ENCODE data around the gene EPS15. TPM values are rescaled to one million over a fixed set of nuclear protein-coding genes. Genes with fewer than 3 reads are reported as not detected.

The EPS15 gene
- total and polyA plus RNA-seq, 9 of the 15 experiments (the other 6 are each of a cell fraction or from before 2014, with no cell fraction given), result 23.1 to 69.0 (median 41.7) TPM

GRCh38 chr1:51381964-51382363, 137.1 kb downstream of the EPS15 start:
- CTCF ChIA-PET (ENCODE audit: low intra/inter-chr PET ratio), result no interaction called here
- Histone ChIP-seq H3K4me3 (no peak overlapping the region), H3K9me3 (replicated peaks; ENCODE audit: control insufficient read depth, insufficient read depth, low read depth, low read length) (peaks cover 5% of the 10 kb centered on the region; the same call in 1 of the 2 replicates), H3K79me2 (ENCODE audit: control insufficient read depth, insufficient read depth, low read length) (no peaks in the 10 kb centered on the region), H3K27me3 (ENCODE audit: control insufficient read depth in 2 of 2, insufficient read depth in 2 of 2, low read length in 2 of 2) (no peaks in the 10 kb centered on the region), H3K4me1 (replicated peaks in 1 of 2; ENCODE audit: control insufficient read depth in 2 of 2, insufficient read depth in 2 of 2, low read length in 2 of 2) (no peaks in the 10 kb centered on the region), H3K9me1 (ENCODE audit: control insufficient read depth, insufficient read depth, low read length) (no peaks in the 10 kb centered on the region), H3K4me2 (ENCODE audit: insufficient read depth, low read length) (no peak overlapping the region), H3K27ac (ENCODE audit: extremely low read depth, low read depth, low read length) (no peak overlapping the region), H4K20me1 (replicated peaks; ENCODE audit: control insufficient read depth, insufficient read depth, low read length) (no peaks in the 10 kb centered on the region), H2AFZ (ENCODE audit: low read depth, low read length) (no peak overlapping the region), H3K9ac (ENCODE audit: insufficient read depth in 1 of 2, low read depth in 2 of 2, low read length in 2 of 2) (no peak overlapping the region), H3K36me3 (ENCODE audit: control insufficient read depth, insufficient read depth, low read length) (peaks cover 36% of the 10 kb centered on the region)
- DNase-seq (ENCODE audit: extremely low read depth in 1 of 4, low spot score in 3 of 4), result no peak
- in situ Hi-C loops (cut with MboI), result no loop called here
- FAIRE-seq, result no peak
- no peak for ATAC-seq
- POLR2A ChIA-PET, result interaction anchor here (1.2 kb wide), 1 partner anchor 35 kb away, joined by 3 read pairs; no protein-coding TSS in a partner anchor
- BruUV-seq (replicated peaks), result no TSS peak
- intact Hi-C loops (cut with micrococcal nuclease), result no loop called here
- TF ChIP-seq NR0B1 (IDR thresholded peaks at IDR 0.05; ENCODE audit: partially characterized antibody), result no peak
- TF ChIP-seq, protein P1, sequence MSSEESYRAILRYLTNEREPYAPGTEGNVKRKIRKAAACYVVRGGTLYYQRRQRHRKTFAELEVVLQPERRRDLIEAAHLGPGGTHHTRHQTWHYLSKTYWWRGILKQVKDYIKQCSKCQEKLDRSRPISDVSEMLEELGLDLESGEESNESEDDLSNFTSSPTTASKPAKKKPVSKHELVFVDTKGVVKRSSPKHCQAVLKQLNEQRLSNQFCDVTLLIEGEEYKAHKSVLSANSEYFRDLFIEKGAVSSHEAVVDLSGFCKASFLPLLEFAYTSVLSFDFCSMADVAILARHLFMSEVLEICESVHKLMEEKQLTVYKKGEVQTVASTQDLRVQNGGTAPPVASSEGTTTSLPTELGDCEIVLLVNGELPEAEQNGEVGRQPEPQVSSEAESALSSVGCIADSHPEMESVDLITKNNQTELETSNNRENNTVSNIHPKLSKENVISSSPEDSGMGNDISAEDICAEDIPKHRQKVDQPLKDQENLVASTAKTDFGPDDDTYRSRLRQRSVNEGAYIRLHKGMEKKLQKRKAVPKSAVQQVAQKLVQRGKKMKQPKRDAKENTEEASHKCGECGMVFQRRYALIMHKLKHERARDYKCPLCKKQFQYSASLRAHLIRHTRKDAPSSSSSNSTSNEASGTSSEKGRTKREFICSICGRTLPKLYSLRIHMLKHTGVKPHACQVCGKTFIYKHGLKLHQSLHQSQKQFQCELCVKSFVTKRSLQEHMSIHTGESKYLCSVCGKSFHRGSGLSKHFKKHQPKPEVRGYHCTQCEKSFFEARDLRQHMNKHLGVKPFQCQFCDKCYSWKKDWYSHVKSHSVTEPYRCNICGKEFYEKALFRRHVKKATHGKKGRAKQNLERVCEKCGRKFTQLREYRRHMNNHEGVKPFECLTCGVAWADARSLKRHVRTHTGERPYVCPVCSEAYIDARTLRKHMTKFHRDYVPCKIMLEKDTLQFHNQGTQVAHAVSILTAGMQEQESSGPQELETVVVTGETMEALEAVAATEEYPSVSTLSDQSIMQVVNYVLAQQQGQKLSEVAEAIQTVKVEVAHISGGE (CRISPR knock-in tag; IDR thresholded peaks at IDR 0.05), result no peak
- no peak for TF ChIP-seq ZMIZ1 (IDR thresholded peaks at IDR 0.05; ENCODE audit: low read depth in 2 of 2, low read length in 2 of 2)
- TF ChIP-seq CGGBP1 (CRISPR knock-in tag; IDR thresholded peaks at IDR 0.05), result no peak
- TF ChIP-seq ZBTB5 (IDR thresholded peaks at IDR 0.05), result no peak
- no peak for TF ChIP-seq RBM15 (IDR thresholded peaks at IDR 0.05; ENCODE audit: insufficient read depth, low read length)
- no peak for TF ChIP-seq NFE2 (IDR thresholded peaks at IDR 0.05; ENCODE audit: low read depth)
- no peak for TF ChIP-seq ZNF253 (CRISPR knock-in tag; conservative IDR thresholded peaks at IDR 0.05)
- TF ChIP-seq ZNF263 (CRISPR knock-in tag; IDR thresholded peaks at IDR 0.05; ENCODE audit: borderline replicate concordance), result no peak
- no peak for TF ChIP-seq RBFOX2 (IDR thresholded peaks at IDR 0.05; ENCODE audit: low read depth, low read length)
- TF ChIP-seq HLTF (IDR thresholded peaks at IDR 0.05), result no peak

Data from K562 (cell line).